Gastrocnemius medialis (tissue), 4 donors: ENCODE results near the gene TNS3.

Experiments used
- CTCF ChIP-seq, 5 experiments: fragments of 450-650 bp in 3 of 5; fragments of 200-600 bp in 2 of 5; sonication (generic) in 2 of 5; IDR thresholded peaks in 4 of 5; conservative IDR thresholded peaks in 1 of 5; 1 replicate in 4 of 5; 2 replicates in 1 of 5; pipeline ENCODE4 v1.5.1; 2016 to 2019; ENCODE audit warnings: antibody characterized with exemption in 5 of 5, mild to moderate bottlenecking in 3 of 5, moderate library complexity in 3 of 5
- POLR2A ChIP-seq, 2 donors: fragments of 450-650 bp; IDR thresholded peaks; one replicate each; pipeline ENCODE4 v1.6.1; 2017; ENCODE audit warnings: antibody characterized with exemption in 2 of 2, mild to moderate bottlenecking in 2 of 2, moderate library complexity in 2 of 2

GRCh38 chr7:47550788-47551470, 31.0 kb downstream of the TNS3 start:
- no peak for TF ChIP-seq POLR2A (IDR thresholded peaks at IDR 0.05)
- TF ChIP-seq CTCF (IDR thresholded peaks at IDR 0.05 in 4 of 5, conservative IDR thresholded peaks at IDR 0.05 in 1 of 5) = no peak
